ENCODE results near the gene GALM.

Gene GALM

DNA sequence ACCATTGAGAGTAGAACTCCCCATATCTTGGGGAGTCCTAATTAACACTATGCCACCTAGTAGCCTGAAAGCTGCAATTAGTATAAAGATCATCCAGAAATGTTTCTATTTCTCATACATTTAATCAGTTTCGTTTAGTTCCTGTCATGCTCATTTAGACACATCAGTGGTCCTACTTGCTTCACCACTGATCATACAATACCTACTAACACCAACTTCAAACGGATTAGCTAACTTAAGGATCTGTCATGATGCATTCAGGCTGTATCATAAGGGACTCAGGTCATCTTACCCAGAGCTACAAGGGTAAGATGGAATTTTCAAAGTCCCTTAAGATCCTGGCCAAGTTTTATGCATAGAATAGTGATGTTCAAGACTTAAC lies 78.5 kb downstream of the GALM start:
- Histone ChIP-seq H3K9me3 (ENCODE audit: insufficient read depth, low read length) (no peaks in the 10 kb centered on the region), H3K27me3 (ENCODE audit: low read depth, low read length) (no peaks in the 10 kb centered on the region), H4K20me1 (ENCODE audit: insufficient read depth, low read length) (peaks cover 84% of the 10 kb centered on the region), H3K4me3 (ENCODE audit: low read length) (no peak overlapping the region), H2AFZ (ENCODE audit: low read depth, low read length) (no peak overlapping the region), H3K27ac (ENCODE audit: low read length) (no peak overlapping the region), H3K4me2 (ENCODE audit: low read length) (no peak overlapping the region), H3K9ac (ENCODE audit: low read length) (no peak overlapping the region), H3K4me1 (ENCODE audit: low read length) (peaks cover 36% of the 10 kb centered on the region), H3K79me2 (ENCODE audit: low read length) (peaks cover 72% of the 10 kb centered on the region), H3K36me3 (replicated peaks; ENCODE audit: low read depth, low read length) (peaks cover 77% of the 10 kb centered on the region)
- TF ChIP-seq EZH2phosphoT487 (IDR thresholded peaks at IDR 0.05; ENCODE audit: low read depth): no peak
- TF ChIP-seq, protein P1, sequence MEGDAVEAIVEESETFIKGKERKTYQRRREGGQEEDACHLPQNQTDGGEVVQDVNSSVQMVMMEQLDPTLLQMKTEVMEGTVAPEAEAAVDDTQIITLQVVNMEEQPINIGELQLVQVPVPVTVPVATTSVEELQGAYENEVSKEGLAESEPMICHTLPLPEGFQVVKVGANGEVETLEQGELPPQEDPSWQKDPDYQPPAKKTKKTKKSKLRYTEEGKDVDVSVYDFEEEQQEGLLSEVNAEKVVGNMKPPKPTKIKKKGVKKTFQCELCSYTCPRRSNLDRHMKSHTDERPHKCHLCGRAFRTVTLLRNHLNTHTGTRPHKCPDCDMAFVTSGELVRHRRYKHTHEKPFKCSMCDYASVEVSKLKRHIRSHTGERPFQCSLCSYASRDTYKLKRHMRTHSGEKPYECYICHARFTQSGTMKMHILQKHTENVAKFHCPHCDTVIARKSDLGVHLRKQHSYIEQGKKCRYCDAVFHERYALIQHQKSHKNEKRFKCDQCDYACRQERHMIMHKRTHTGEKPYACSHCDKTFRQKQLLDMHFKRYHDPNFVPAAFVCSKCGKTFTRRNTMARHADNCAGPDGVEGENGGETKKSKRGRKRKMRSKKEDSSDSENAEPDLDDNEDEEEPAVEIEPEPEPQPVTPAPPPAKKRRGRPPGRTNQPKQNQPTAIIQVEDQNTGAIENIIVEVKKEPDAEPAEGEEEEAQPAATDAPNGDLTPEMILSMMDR (IDR thresholded peaks at IDR 0.05; ENCODE audit: low read depth, low read length): no peak

DNA sequence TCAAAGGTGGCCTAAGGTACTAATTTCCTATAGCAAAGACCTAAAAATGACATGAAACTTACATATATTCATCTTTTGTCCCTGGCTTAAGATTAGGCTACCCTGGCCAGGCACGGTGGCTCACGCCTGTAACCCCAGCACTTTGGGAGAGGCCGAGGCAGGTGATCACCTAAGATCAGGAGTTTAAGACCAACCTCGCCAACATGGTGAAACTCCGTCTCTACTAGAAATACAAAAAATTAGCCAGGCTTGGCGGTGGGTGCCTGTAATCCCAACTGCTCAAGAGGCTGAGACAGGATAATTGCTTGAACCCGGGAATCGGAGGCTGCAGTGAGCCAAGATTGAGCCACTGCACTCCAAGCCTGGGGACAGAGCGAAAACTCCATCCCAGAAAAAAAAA lies 79.4 kb downstream of the GALM start:
- no peak overlapping the region for H3K4me2 ChIP-seq (ENCODE audit: low read length)
- H3K79me2 ChIP-seq (ENCODE audit: low read length): peaks cover 77% of the 10 kb centered on the region
- TF ChIP-seq, protein P1 (IDR thresholded peaks at IDR 0.05; ENCODE audit: low read depth, low read length): no peak
- no peak for TF ChIP-seq EZH2phosphoT487 (IDR thresholded peaks at IDR 0.05; ENCODE audit: low read depth)
- no peak overlapping the region for H3K4me3 ChIP-seq (ENCODE audit: low read length)
- no peak overlapping the region for H3K9ac ChIP-seq (ENCODE audit: low read length)
- peaks cover 37% of the 10 kb centered on the region for H3K4me1 ChIP-seq (ENCODE audit: low read length)
- no peaks in the 10 kb centered on the region for H3K27me3 ChIP-seq (ENCODE audit: low read depth, low read length)
- H3K36me3 ChIP-seq (replicated peaks; ENCODE audit: low read depth, low read length): peaks cover 80% of the 10 kb centered on the region
- no peak overlapping the region for H3K27ac ChIP-seq (ENCODE audit: low read length)
- H3K9me3 ChIP-seq (ENCODE audit: insufficient read depth, low read length): no peaks in the 10 kb centered on the region
- H4K20me1 ChIP-seq (ENCODE audit: insufficient read depth, low read length): peaks cover 93% of the 10 kb centered on the region
- H2AFZ ChIP-seq (ENCODE audit: low read depth, low read length): no peak overlapping the region

DNA sequence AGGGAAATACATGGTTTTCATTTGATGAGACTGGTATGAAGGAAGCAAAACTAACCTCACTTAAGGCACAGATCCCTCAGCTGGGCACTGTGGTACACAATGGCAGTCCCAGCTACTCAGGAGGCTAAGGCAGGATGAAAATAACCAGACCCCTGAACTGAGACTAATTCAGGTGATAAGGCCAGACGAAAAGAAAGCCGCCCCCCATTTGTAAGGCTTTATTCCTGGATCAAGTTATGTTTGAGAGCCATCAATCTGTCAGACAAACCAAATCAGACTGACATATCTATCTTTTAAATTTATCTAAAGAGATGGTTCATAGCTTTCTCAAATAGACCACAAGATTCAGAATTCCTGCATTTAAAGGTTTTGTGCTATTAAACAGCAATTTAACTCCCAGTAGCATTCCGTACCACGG lies 81.1 kb downstream of the GALM start:
- H4K20me1 ChIP-seq (ENCODE audit: insufficient read depth, low read length): peaks cover 82% of the 10 kb centered on the region
- H3K36me3 ChIP-seq (replicated peaks; ENCODE audit: low read depth, low read length): peaks cover 79% of the 10 kb centered on the region
- no peaks in the 10 kb centered on the region for H3K9me3 ChIP-seq (ENCODE audit: insufficient read depth, low read length)
- H3K27me3 ChIP-seq (ENCODE audit: low read depth, low read length): no peaks in the 10 kb centered on the region
- H3K79me2 ChIP-seq (ENCODE audit: low read length): peaks cover 93% of the 10 kb centered on the region
- no peak overlapping the region for H3K27ac ChIP-seq (ENCODE audit: low read length)
- H3K4me2 ChIP-seq (ENCODE audit: low read length): peak overlapping the region; percentile 5; the same call in 1 of the 2 replicates
- H2AFZ ChIP-seq (ENCODE audit: low read depth, low read length): no peak overlapping the region
- TF ChIP-seq, protein P1 (IDR thresholded peaks at IDR 0.05; ENCODE audit: low read depth, low read length): no peak
- TF ChIP-seq EZH2phosphoT487 (IDR thresholded peaks at IDR 0.05; ENCODE audit: low read depth): no peak
- peaks cover 33% of the 10 kb centered on the region for H3K4me1 ChIP-seq (ENCODE audit: low read length)
- H3K4me3 ChIP-seq (ENCODE audit: low read length): no peak overlapping the region
- no peak overlapping the region for H3K9ac ChIP-seq (ENCODE audit: low read length)

DNA sequence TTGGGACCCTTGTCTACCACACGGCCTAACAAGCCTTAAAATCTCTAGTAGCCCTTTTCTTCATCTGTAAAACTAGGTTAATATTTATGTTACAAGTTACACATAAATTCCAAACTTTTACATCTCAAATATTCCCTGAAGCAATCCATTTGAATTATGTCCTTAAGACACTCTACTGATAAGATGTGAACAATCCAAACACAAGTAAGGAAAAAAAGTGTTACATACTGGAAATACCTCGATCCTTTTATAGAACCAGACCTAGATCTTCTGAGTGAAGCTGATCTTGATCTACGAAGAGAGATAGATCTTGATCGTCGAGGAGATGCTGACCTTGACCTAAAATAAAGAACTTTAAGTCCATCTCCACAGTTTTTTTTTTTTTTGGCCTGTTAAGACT lies 81.9 kb downstream of the GALM start:
- peaks cover 74% of the 10 kb centered on the region for H4K20me1 ChIP-seq (ENCODE audit: insufficient read depth, low read length)
- no peak overlapping the region for H3K4me3 ChIP-seq (ENCODE audit: low read length)
- no peaks in the 10 kb centered on the region for H3K9me3 ChIP-seq (ENCODE audit: insufficient read depth, low read length)
- no peak overlapping the region for H2AFZ ChIP-seq (ENCODE audit: low read depth, low read length)
- H3K79me2 ChIP-seq (ENCODE audit: low read length): peaks cover 92% of the 10 kb centered on the region
- H3K9ac ChIP-seq (ENCODE audit: low read length): no peak overlapping the region
- H3K4me2 ChIP-seq (ENCODE audit: low read length): 0 out of 2 replicates have a peak overlapping the region, but pooled peaks have one; percentile 95
- no peaks in the 10 kb centered on the region for H3K27me3 ChIP-seq (ENCODE audit: low read depth, low read length)
- peaks cover 38% of the 10 kb centered on the region for H3K4me1 ChIP-seq (ENCODE audit: low read length)
- H3K36me3 ChIP-seq (replicated peaks; ENCODE audit: low read depth, low read length): peaks cover 77% of the 10 kb centered on the region
- H3K27ac ChIP-seq (ENCODE audit: low read length): no peak overlapping the region; the same call in none of the 2 replicates
- TF ChIP-seq, protein P1 (IDR thresholded peaks at IDR 0.05; ENCODE audit: low read depth, low read length): no peak
- no peak for TF ChIP-seq EZH2phosphoT487 (IDR thresholded peaks at IDR 0.05; ENCODE audit: low read depth)

All from OCI-LY3 (cell line).